ENCODE data around the gene TICAM1. TPM values are rescaled to one million over a fixed set of nuclear protein-coding genes. Genes with fewer than 3 reads are reported as not detected.
A peak's percentile ranks its signal among the peaks of the same experiment; 100 is the strongest.

Gene TICAM1
- total RNA-seq, 1 experiment from 2014 or later, result 12.2 TPM

DNA sequence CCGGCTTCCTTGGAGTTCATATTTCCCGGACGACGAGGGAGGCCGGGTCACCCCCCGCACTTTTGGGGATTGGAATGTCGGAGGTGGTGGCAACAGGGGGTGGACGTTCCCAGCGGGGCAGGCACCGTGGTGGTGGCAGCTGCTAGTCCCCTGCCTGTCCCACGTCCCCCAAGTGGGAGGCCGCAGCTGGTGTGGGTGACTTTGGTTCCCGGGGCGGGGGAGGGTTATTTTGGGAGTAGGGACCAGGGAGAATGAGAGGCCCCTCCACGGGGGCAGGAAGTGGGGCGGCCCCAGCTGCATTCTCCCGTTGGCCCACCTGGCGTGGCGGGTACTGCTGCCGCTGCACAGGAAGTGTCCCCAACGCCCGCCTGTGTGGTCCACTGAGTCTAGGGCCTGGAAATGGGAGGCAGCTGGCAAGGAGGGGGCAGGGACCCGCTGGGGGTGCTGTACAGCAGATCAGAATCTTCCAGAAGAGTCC is 47.0 kb upstream of the TICAM1 start:
- Histone ChIP-seq H3K27me3 (ENCODE audit: control insufficient read depth, insufficient read depth, low read length) (no peaks in the 10 kb centered on the region), H3K27ac (ENCODE audit: low read length) (no peak overlapping the region), H3K4me1 (ENCODE audit: control insufficient read depth, insufficient read depth, low read length) (no peaks in the 10 kb centered on the region; the same call in 1 of the 2 replicates), H3K4me3 (ENCODE audit: low read depth in 2 of 2, low read length in 2 of 2) (no peak overlapping the region), H3K9me3 (ENCODE audit: control insufficient read depth, insufficient read depth, low read depth, low read length) (no peaks in the 10 kb centered on the region), H3K36me3 (ENCODE audit: control insufficient read depth, insufficient read depth, low read length) (no peaks in the 10 kb centered on the region)
- ATAC-seq (no peak), DNase-seq (ENCODE audit: low read depth, low spot score) (no peak)
- ChIA-PET POLR2A (interaction anchor here (0.5 kb wide), 1 partner anchor 49 kb away, joined by 12 read pairs; no protein-coding TSS in a partner anchor), CTCF (no interaction called here)
- intact Hi-C loops (cut with micrococcal nuclease; ENCODE audit: unreplicated experiment), result no loop called here
- BruUV-seq (replicated peaks), result no TSS peak
- TF ChIP-seq SIN3A (IDR thresholded peaks at IDR 0.05; ENCODE audit: borderline replicate concordance, insufficient read depth, low read depth, low read length) (no peak), POLR2AphosphoS5 (IDR thresholded peaks at IDR 0.05; ENCODE audit: low read depth, low read length) (no peak), CTCF (IDR thresholded peaks at IDR 0.05) (no peak), TCF7L2 (IDR thresholded peaks at IDR 0.05; ENCODE audit: low read depth, low read length) (no peak), REST (IDR thresholded peaks at IDR 0.05; ENCODE audit: insufficient read depth in 1 of 2, low read depth in 2 of 2, low read length in 1 of 2) (no peak)
- in situ Hi-C loops (cut with HindIII; ENCODE audit: low pct_unique_long_range_greater_than_20kb, low sequenced_read_pairs), result no loop called here

DNA sequence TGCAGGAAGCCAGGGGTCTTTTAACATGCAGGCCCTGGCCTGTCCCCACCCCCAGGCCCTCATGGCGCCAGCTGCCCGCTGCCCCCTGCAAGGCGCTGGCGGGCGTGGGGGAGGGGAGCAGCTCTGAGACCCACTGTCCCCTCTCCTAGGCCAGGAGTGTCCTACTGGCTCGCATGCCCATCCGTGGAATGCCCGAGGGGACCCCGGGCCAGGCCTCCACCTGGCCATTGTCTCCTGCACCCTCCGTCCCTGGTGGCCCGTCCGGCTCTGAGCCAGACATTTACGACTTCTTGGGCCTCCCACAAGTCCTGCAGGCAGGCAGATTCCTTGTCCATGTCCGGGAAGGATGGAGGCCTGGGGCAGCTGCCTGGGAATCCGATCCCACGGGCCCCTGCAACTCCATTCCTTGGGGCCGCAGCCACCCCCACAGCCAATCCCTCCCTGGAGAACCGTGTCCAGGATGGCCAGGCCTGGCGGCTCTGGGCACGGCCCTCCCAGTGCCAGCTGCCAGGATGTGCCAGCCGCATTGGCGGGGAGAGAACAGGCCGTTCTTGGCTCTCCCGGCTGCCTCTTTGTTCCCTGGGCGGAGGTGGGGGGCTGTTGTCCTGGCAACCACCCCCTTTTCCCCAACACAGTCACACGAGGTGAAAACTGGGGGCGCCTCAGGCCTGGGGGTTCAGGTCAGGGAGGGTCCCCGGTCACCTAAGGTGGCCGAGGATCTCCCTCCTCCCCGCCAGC is 46.4 kb upstream of the TICAM1 start:
- intact Hi-C loops (cut with micrococcal nuclease; ENCODE audit: unreplicated experiment), result no loop called here
- DNase-seq (ENCODE audit: low read depth, low spot score) (no peak), ATAC-seq (peak; percentile 55)
- ChIA-PET CTCF (no interaction called here), POLR2A (no interaction called here)
- Histone ChIP-seq H3K9me3 (ENCODE audit: control insufficient read depth, insufficient read depth, low read depth, low read length) (no peaks in the 10 kb centered on the region), H3K4me3 (ENCODE audit: low read depth in 2 of 2, low read length in 2 of 2) (no peak overlapping the region), H3K4me1 (ENCODE audit: control insufficient read depth, insufficient read depth, low read length) (no peaks in the 10 kb centered on the region; the same call in 1 of the 2 replicates), H3K27me3 (ENCODE audit: control insufficient read depth, insufficient read depth, low read length) (no peaks in the 10 kb centered on the region), H3K36me3 (ENCODE audit: control insufficient read depth, insufficient read depth, low read length) (no peaks in the 10 kb centered on the region), H3K27ac (ENCODE audit: low read length) (no peak overlapping the region)
- in situ Hi-C loops (cut with HindIII; ENCODE audit: low pct_unique_long_range_greater_than_20kb, low sequenced_read_pairs), result no loop called here
- BruUV-seq (replicated peaks), result no TSS peak
- TF ChIP-seq TCF7L2 (IDR thresholded peaks at IDR 0.05; ENCODE audit: low read depth, low read length) (no peak), POLR2AphosphoS5 (IDR thresholded peaks at IDR 0.05; ENCODE audit: low read depth, low read length) (no peak), SIN3A (IDR thresholded peaks at IDR 0.05; ENCODE audit: borderline replicate concordance, insufficient read depth, low read depth, low read length) (no peak), CTCF (IDR thresholded peaks at IDR 0.05) (no peak), REST (IDR thresholded peaks at IDR 0.05; ENCODE audit: insufficient read depth in 1 of 2, low read depth in 2 of 2, low read length in 1 of 2) (no peak)

Measured in Panc1 (cell line).